ENCODE results near the gene TMEM120B. TPM values are rescaled to one million over a fixed set of nuclear protein-coding genes. Genes with fewer than 3 reads are reported as not detected.

Gene TMEM120B
- total and polyA plus RNA-seq, 2 of the 13 experiments (the other 11 are each of a cell fraction or from before 2014, with no cell fraction given) = 7.1 to 12.9 TPM

DNA sequence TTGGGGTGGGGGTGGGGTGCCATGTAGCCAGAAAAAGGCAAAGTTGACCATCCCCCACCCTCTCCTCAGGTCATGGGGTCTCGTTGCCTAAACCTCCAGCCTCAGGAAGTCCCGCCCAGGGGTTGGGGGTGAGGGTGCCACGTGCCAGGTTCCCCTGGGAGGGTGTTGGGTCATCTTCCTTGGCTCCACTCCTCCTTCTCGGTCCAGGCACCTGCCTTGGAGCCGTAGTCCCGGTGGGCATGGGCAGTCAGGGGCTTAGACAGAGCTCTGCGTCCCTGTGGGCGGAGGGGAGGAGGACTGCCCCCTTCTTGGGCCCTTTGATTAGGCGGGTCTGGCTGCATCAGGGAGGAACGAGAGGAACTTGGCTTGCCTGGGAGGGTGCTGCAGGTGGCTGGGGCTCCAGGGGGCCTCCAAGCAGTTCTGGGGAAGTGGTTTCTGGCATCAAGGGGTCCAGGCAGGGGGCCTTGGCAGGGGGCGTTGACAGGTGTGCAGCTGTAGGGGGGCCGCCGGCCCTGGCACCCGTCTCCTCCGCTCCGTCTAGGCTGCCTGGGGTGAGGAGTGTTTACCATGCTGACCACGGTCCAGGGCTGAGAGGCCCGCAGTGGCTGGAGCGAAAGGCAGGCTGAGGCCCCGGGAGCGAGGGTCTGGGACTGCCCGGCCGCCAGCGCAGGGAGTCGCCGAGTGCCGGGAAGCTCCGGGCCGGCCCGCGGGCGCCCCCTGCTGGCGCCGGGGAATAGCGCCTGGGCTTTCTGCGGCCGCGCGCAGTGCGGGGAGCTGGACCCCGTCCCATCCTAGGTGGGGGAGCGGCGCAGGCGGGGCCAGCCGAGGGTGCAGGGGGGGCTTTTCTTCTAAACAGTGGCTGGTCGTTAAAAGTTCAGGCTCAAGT, 99.1 kb downstream of the TMEM120B start (continued):
- TF ChIP-seq ZSCAN21 (CRISPR knock-in tag; IDR thresholded peaks at IDR 0.05; ENCODE audit: borderline replicate concordance) (no peak), HNRNPL (IDR thresholded peaks at IDR 0.05; ENCODE audit: low read depth, low read length) (0 out of 2 replicates have a peak, but pooled peaks have one; percentile 7), ZNF460 (CRISPR knock-in tag; IDR thresholded peaks at IDR 0.05; ENCODE audit: borderline replicate concordance) (no peak), MIER2 (CRISPR knock-in tag; IDR thresholded peaks at IDR 0.05) (no peak), SMAD9 (CRISPR knock-in tag; IDR thresholded peaks at IDR 0.05) (no peak), SMC3 (IDR thresholded peaks at IDR 0.05; ENCODE audit: low read length) (peak; percentile 46; the same call in 1 of the 2 replicates), SNAI1 (CRISPR knock-in tag; IDR thresholded peaks at IDR 0.05; ENCODE audit: borderline replicate concordance) (no peak), SALL1 (CRISPR knock-in tag; IDR thresholded peaks at IDR 0.05) (peak; percentile 53), KDM1A (CRISPR knock-in tag; IDR thresholded peaks at IDR 0.05) (no peak), ZNF839 (CRISPR knock-in tag; IDR thresholded peaks at IDR 0.05; ENCODE audit: borderline replicate concordance) (0 out of 2 replicates have a peak, but pooled peaks have one; percentile 28), ZNF292 (CRISPR knock-in tag; IDR thresholded peaks at IDR 0.05; ENCODE audit: borderline replicate concordance, low read depth) (no peak), IRF2 (CRISPR knock-in tag; IDR thresholded peaks at IDR 0.05) (no peak)
- TF ChIP-seq, protein P1, sequence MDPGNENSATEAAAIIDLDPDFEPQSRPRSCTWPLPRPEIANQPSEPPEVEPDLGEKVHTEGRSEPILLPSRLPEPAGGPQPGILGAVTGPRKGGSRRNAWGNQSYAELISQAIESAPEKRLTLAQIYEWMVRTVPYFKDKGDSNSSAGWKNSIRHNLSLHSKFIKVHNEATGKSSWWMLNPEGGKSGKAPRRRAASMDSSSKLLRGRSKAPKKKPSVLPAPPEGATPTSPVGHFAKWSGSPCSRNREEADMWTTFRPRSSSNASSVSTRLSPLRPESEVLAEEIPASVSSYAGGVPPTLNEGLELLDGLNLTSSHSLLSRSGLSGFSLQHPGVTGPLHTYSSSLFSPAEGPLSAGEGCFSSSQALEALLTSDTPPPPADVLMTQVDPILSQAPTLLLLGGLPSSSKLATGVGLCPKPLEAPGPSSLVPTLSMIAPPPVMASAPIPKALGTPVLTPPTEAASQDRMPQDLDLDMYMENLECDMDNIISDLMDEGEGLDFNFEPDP (CRISPR knock-in tag; conservative IDR thresholded peaks at IDR 0.05) = no peak
- TF ChIP-seq, protein P2, sequence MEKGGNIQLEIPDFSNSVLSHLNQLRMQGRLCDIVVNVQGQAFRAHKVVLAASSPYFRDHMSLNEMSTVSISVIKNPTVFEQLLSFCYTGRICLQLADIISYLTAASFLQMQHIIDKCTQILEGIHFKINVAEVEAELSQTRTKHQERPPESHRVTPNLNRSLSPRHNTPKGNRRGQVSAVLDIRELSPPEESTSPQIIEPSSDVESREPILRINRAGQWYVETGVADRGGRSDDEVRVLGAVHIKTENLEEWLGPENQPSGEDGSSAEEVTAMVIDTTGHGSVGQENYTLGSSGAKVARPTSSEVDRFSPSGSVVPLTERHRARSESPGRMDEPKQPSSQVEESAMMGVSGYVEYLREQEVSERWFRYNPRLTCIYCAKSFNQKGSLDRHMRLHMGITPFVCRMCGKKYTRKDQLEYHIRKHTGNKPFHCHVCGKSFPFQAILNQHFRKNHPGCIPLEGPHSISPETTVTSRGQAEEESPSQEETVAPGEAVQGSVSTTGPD (CRISPR knock-in tag; IDR thresholded peaks at IDR 0.05) = no peak
- TF ChIP-seq, protein P3, sequence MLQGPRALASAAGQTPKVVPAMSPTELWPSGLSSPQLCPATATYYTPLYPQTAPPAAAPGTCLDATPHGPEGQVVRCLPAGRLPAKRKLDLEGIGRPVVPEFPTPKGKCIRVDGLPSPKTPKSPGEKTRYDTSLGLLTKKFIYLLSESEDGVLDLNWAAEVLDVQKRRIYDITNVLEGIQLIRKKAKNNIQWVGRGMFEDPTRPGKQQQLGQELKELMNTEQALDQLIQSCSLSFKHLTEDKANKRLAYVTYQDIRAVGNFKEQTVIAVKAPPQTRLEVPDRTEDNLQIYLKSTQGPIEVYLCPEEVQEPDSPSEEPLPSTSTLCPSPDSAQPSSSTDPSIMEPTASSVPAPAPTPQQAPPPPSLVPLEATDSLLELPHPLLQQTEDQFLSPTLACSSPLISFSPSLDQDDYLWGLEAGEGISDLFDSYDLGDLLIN (CRISPR knock-in tag; IDR thresholded peaks at IDR 0.05; ENCODE audit: borderline replicate concordance) = no peak
- TF ChIP-seq, protein P4, sequence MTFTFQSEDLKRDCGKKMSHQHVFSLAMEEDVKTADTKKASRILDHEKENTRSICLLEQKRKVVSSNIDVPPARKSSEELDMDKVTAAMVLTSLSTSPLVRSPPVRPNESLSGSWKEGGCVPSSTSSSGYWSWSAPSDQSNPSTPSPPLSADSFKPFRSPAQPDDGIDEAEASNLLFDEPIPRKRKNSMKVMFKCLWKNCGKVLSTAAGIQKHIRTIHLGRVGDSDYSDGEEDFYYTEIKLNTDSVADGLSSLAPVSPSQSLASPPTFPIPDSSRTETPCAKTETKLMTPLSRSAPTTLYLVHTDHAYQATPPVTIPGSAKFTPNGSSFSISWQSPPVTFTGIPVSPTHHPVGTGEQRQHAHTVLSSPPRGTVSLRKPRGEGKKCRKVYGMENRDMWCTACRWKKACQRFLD (CRISPR knock-in tag; IDR thresholded peaks at IDR 0.05; ENCODE audit: borderline replicate concordance) = no peak
- TF ChIP-seq, protein P5, sequence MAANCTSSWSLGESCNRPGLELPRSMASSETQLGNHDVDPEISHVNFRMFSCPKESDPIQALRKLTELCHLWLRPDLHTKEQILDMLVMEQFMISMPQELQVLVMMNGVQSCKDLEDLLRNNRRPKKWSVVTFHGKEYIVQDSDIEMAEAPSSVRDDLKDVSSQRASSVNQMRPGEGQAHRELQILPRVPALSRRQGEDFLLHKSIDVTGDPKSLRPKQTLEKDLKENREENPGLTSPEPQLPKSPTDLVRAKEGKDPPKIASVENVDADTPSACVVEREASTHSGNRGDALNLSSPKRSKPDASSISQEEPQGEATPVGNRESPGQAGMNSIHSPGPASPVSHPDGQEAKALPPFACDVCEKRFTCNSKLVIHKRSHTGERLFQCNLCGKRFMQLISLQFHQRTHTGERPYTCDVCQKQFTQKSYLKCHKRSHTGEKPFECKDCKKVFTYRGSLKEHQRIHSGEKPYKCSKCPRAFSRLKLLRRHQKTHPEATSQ (CRISPR knock-in tag; IDR thresholded peaks at IDR 0.05; ENCODE audit: borderline replicate concordance) = no peak
- TF ChIP-seq, protein P6, sequence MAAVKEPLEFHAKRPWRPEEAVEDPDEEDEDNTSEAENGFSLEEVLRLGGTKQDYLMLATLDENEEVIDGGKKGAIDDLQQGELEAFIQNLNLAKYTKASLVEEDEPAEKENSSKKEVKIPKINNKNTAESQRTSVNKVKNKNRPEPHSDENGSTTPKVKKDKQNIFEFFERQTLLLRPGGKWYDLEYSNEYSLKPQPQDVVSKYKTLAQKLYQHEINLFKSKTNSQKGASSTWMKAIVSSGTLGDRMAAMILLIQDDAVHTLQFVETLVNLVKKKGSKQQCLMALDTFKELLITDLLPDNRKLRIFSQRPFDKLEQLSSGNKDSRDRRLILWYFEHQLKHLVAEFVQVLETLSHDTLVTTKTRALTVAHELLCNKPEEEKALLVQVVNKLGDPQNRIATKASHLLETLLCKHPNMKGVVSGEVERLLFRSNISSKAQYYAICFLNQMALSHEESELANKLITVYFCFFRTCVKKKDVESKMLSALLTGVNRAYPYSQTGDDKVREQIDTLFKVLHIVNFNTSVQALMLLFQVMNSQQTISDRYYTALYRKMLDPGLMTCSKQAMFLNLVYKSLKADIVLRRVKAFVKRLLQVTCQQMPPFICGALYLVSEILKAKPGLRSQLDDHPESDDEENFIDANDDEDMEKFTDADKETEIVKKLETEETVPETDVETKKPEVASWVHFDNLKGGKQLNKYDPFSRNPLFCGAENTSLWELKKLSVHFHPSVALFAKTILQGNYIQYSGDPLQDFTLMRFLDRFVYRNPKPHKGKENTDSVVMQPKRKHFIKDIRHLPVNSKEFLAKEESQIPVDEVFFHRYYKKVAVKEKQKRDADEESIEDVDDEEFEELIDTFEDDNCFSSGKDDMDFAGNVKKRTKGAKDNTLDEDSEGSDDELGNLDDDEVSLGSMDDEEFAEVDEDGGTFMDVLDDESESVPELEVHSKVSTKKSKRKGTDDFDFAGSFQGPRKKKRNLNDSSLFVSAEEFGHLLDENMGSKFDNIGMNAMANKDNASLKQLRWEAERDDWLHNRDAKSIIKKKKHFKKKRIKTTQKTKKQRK (IDR thresholded peaks at IDR 0.05; ENCODE audit: low read length) = no peak
